A549 (cell line): ENCODE data around the gene CHADL. TPM values are rescaled to one million over a fixed set of nuclear protein-coding genes. Genes with fewer than 3 reads are reported as not detected.

ENCODE experiments used
- ATAC-seq, 2 experiments: fragments of 200-7000 bp in 1 of 2; fragments of >200 bp in 1 of 2; cut with Nextera tagmentation in 1 of 2; cut with Tn5 transposase in 1 of 2; 3 replicates each; pipeline versions ENCODE4 v1.8.0 to v1.9.1; 2018 to 2020; ENCODE audit warnings: mild to moderate bottlenecking in 1 of 2, moderate library complexity in 1 of 2
- CTCF ChIA-PET: fragments of 300-600 bp; sonication (Branson Sonifier 250); formaldehyde crosslinking; extraction: SDS; loops from one replicate; lab custom pipeline; 2021; ENCODE audit warnings: antibody characterized with exemption, inconsistent platforms; lab: Yijun Ruan, JAX
- POLR2A ChIA-PET: fragments of 350-600 bp; formaldehyde crosslinking; extraction: SDS; loops from one replicate; lab custom pipeline; 2021; ENCODE audit warnings: antibody characterized with exemption, inconsistent platforms; lab: Yijun Ruan, JAX
- DNase-seq, 2 experiments: peaks; one replicate each; pipeline versions ENCODE4 v3.0.0 to v3.0.0-alpha.2; 2011 to 2016; ENCODE audit warnings: low read depth in 1 of 2, low spot score in 1 of 2
- FAIRE-seq: peaks from 2 replicates; lab custom pipeline; 2011; peaks lifted over from hg19 to GRCh38; lab: Jason Lieb, UNC
- H3K27ac ChIP-seq, 2 experiments: fragments of >200 bp; sonication (Bioruptor Twin); formaldehyde crosslinking; 3 replicates each; pipeline ENCODE4 v1.5.1; 2016 to 2017
- H3K4me1 ChIP-seq: fragments of >200 bp; sonication (Bioruptor Twin); formaldehyde crosslinking; 3 replicates; pipeline ENCODE4 v1.6.1; 2016
- H3K4me2 ChIP-seq: fragments of >200 bp; sonication (Bioruptor Twin); formaldehyde crosslinking; 3 replicates; pipeline ENCODE4 v1.6.1; 2016
- H3K4me3 ChIP-seq: fragments of >200 bp; sonication (Bioruptor Twin); formaldehyde crosslinking; 3 replicates; pipeline ENCODE4 v1.5.1; 2016
- H3K9me3 ChIP-seq: fragments of >200 bp; sonication (Bioruptor Twin); formaldehyde crosslinking; 3 replicates; pipeline ENCODE4 v1.6.1; 2016
- CEBPB ChIP-seq, 2 experiments: fragments of >200 bp in 1 of 2; sonication (Bioruptor Twin) in 1 of 2; formaldehyde crosslinking in 1 of 2; IDR thresholded peaks; 2 replicates each; pipeline ENCODE4 v1.6.1; 2012 to 2016
- CHD2 ChIP-seq: fragments of 150-350 bp; IDR thresholded peaks from 2 replicates; pipeline ENCODE4 v1.6.1; 2014; ENCODE audit warnings: low read length; ENCODE audit not compliant: partially characterized antibody
- CHD4 ChIP-seq: fragments of 200-600 bp; sonication (generic); IDR thresholded peaks from 2 replicates; pipeline ENCODE4 v1.6.1; 2016; ENCODE audit warnings: antibody characterized with exemption, mild to moderate bottlenecking, borderline replicate concordance
- CTCF ChIP-seq: fragments of >200 bp; sonication (Bioruptor Twin); formaldehyde crosslinking; IDR thresholded peaks from 3 replicates; pipeline ENCODE4 v1.5.1; 2016
- EHF ChIP-seq: fragments of 250-450 bp; sonication (Bioruptor Pico); IDR thresholded peaks from 2 replicates; pipeline ENCODE4 v1.5.0; 2020; ENCODE audit warnings: mild to moderate bottlenecking
- ESRRA ChIP-seq: fragments of 150-350 bp; IDR thresholded peaks from 2 replicates; pipeline ENCODE4 v1.6.1; 2014; ENCODE audit warnings: mild to moderate bottlenecking, low read length, borderline replicate concordance
- FOSB ChIP-seq: fragments of 250-450 bp; sonication (Bioruptor Pico); IDR thresholded peaks from 2 replicates; pipeline ENCODE4 v1.5.0; 2020; ENCODE audit warnings: mild to moderate bottlenecking, moderate library complexity
- GATA3 ChIP-seq: IDR thresholded peaks from 2 replicates; pipeline ENCODE4 v1.6.1; 2012; ENCODE audit warnings: borderline replicate concordance
- HEYL ChIP-seq: fragments of 250-450 bp; sonication (Bioruptor Pico); IDR thresholded peaks from 2 replicates; pipeline ENCODE4 v1.8.0; 2021; ENCODE audit warnings: mild to moderate bottlenecking, moderate library complexity
- KDM5A ChIP-seq: fragments of 200-600 bp; sonication (generic); IDR thresholded peaks from 2 replicates; pipeline ENCODE4 v1.6.1; 2016; ENCODE audit warnings: antibody characterized with exemption, mild to moderate bottlenecking
- MAFK ChIP-seq: fragments of 450-650 bp; IDR thresholded peaks from 2 replicates; pipeline ENCODE4 v1.6.1; 2014; ENCODE audit not compliant: partially characterized antibody
- NPAS2 ChIP-seq: fragments of 250-450 bp; sonication (Bioruptor Pico); IDR thresholded peaks from 2 replicates; pipeline ENCODE4 v1.8.0; 2022; ENCODE audit warnings: mild to moderate bottlenecking, moderate library complexity, borderline replicate concordance
- NR3C1 ChIP-seq: fragments of >200 bp; sonication (Bioruptor Twin); formaldehyde crosslinking; IDR thresholded peaks from 3 replicates; pipeline ENCODE4 v1.6.1; 2017
- PBX3 ChIP-seq: IDR thresholded peaks from 2 replicates; pipeline ENCODE4 v1.6.1; 2012
- POLR2A ChIP-seq: IDR thresholded peaks from 2 replicates; pipeline ENCODE4 v1.6.1; 2012; ENCODE audit warnings: mild to moderate bottlenecking, low read length
- POLR2AphosphoS2 ChIP-seq: conservative IDR thresholded peaks from 2 replicates; pipeline ENCODE4 v1.6.1; 2012; ENCODE audit warnings: low read length, improper control_type of control experiment, inconsistent platforms
- SMC3 ChIP-seq: fragments of >200 bp; sonication (Bioruptor Twin); formaldehyde crosslinking; IDR thresholded peaks from 3 replicates; pipeline ENCODE4 v1.6.1; 2018; ENCODE audit warnings: inconsistent platforms
- TP53 ChIP-seq: fragments of 250-450 bp; sonication (Bioruptor Pico); IDR thresholded peaks from 2 replicates; pipeline ENCODE4 v1.5.0; 2021; ENCODE audit warnings: mild to moderate bottlenecking, moderate library complexity
- ZFP36 ChIP-seq: fragments of 450-650 bp; IDR thresholded peaks from 2 replicates; pipeline ENCODE4 v1.6.1; 2014; ENCODE audit warnings: borderline replicate concordance; ENCODE audit not compliant: partially characterized antibody
- WGBS: methylation state at CpG from one replicate; pipeline ENCODE4 v1.1.6; 2017; ENCODE audit errors: missing lambda C conversion rate; 5-methylcytosine and 5-hydroxymethylcytosine counted together
- polyA plus RNA-seq, 4 experiments: library from polyadenylated mRNA; depleted of rRNA in 3 of 4; stranded (reverse); fragments of >200 nt; fragmentation: RNase III in 1 of 4; extraction: RNeasy Plus Mini Kit Qiagen cat#74134 plus additional on column Dnase treatment in 1 of 4; gene quantifications; 2 replicates in 3 of 4; 3 replicates in 1 of 4; pipeline ENCODE4 v1.2.3, GENCODE V29; 2011 to 2017
- TF ChIP-seq, protein P1 (sequence below): fragments of >200 bp; sonication (Bioruptor Twin); formaldehyde crosslinking; IDR thresholded peaks from 3 replicates; pipeline ENCODE4 v1.6.1; 2016
- TF ChIP-seq, protein P2 (sequence below): IDR thresholded peaks from 2 replicates; pipeline ENCODE4 v1.6.1; 2012
- TF ChIP-seq, protein P3 (sequence below): fragments of 450-650 bp; IDR thresholded peaks from 2 replicates; pipeline ENCODE4 v1.6.1; 2014; ENCODE audit warnings: antibody characterized with exemption
- TF ChIP-seq, protein P4 (sequence below): fragments of >200 bp; sonication (Bioruptor Twin); formaldehyde crosslinking; IDR thresholded peaks from 2 replicates; pipeline ENCODE4 v1.6.1; 2016

CHADL gene
- polyA plus RNA-seq, 2 of the 4 experiments (the other 2 are of a cell fraction) = not detected

GRCh38 chr22:41223535-41223934 lies 17.2 kb downstream of the CHADL start:
- DNase-seq (no peak), FAIRE-seq (no peak)
- Histone ChIP-seq H3K9me3 (no peaks in the 10 kb centered on the region), H3K4me3 (no peak overlapping the region), H3K27ac (no peak overlapping the region)
- CTCF ChIA-PET = interaction anchor here (1.7 kb wide), 1 partner anchor 14 kb away, joined by 4 read pairs; no protein-coding TSS in a partner anchor
- TF ChIP-seq FOSB (no peak), ESRRA (no peak), ZFP36 (no peak), MAFK (no peak), HEYL (CRISPR knock-in tag) (no peak), SMC3 (no peak), POLR2AphosphoS2 (no peak), TP53 (CRISPR knock-in tag) (no peak), NR3C1 (no peak), POLR2A (no peak), CHD2 (no peak), CTCF (no peak), NPAS2 (no peak), KDM5A (no peak), EHF (CRISPR knock-in tag) (no peak), PBX3 (no peak)
- TF ChIP-seq, protein P1, sequence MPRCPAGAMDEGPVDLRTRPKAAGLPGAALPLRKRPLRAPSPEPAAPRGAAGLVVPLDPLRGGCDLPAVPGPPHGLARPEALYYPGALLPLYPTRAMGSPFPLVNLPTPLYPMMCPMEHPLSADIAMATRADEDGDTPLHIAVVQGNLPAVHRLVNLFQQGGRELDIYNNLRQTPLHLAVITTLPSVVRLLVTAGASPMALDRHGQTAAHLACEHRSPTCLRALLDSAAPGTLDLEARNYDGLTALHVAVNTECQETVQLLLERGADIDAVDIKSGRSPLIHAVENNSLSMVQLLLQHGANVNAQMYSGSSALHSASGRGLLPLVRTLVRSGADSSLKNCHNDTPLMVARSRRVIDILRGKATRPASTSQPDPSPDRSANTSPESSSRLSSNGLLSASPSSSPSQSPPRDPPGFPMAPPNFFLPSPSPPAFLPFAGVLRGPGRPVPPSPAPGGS = no peak
- TF ChIP-seq, protein P2, sequence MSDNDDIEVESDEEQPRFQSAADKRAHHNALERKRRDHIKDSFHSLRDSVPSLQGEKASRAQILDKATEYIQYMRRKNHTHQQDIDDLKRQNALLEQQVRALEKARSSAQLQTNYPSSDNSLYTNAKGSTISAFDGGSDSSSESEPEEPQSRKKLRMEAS = no peak
- TF ChIP-seq, protein P3, sequence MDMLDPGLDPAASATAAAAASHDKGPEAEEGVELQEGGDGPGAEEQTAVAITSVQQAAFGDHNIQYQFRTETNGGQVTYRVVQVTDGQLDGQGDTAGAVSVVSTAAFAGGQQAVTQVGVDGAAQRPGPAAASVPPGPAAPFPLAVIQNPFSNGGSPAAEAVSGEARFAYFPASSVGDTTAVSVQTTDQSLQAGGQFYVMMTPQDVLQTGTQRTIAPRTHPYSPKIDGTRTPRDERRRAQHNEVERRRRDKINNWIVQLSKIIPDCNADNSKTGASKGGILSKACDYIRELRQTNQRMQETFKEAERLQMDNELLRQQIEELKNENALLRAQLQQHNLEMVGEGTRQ = no peak
- TF ChIP-seq, protein P4, sequence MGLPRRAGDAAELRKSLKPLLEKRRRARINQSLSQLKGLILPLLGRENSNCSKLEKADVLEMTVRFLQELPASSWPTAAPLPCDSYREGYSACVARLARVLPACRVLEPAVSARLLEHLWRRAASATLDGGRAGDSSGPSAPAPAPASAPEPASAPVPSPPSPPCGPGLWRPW = no peak
- TF ChIP-seq, all 56 proteins: peak for 0
- POLR2A ChIA-PET = no interaction called here
- Histone ChIP-seq H3K4me1 (no peaks in the 10 kb centered on the region), H3K4me2 (no peak overlapping the region)
- no peak for ATAC-seq
- WGBS = 73% methylated on average over 4 of the region's 7 CpGs

DNA sequence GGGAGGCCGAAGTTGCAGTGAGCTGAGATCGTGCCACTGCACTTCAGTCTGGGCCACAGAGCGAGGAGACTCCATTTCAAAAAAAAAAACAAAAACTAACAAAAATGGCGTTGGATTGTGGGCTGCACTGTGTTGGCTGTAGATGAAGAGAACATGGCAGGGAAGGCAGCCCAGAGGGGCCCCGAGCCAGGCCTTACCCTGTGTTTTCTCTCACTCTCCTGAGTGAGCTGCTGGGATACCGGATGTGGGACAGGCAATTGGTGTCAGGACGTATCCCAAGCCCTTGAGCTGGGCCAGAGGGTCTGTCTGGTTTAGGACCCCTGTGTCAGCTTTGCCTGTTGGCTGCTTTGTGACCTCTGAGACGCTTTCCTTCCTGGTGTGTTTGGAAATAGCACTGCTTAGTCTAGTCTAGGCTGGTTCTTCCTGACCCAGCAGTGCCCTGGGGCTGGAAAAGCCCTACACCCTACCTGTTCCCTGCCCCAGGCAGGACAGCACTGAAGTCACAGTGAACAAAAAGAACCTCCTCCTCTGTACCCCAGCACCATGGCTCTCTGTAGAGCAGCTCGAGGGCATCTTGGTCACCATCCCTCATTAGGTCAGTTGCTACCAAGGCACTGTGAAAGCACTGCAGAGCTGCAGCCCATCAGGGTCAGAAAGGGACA lies 17.8 kb downstream of the CHADL start:
- no peak overlapping the region for H3K4me2 ChIP-seq
- POLR2A ChIA-PET = no interaction called here
- no peak for DNase-seq
- H3K9me3 ChIP-seq = no peaks in the 10 kb centered on the region
- H3K4me3 ChIP-seq = no peak overlapping the region
- TF ChIP-seq MAFK = no peak
- TF ChIP-seq CHD4 = no peak
- no peak for TF ChIP-seq GATA3
- no peak for TF ChIP-seq CEBPB (IDR thresholded peaks at IDR 0.05)
- TF ChIP-seq, all 56 proteins: peak for 0
- Histone ChIP-seq H3K27ac (no peak overlapping the region), H3K4me1 (no peaks in the 10 kb centered on the region)
- WGBS = 88% methylated on average over 9 of the region's 9 CpGs
- FAIRE-seq = no peak
- CTCF ChIA-PET = interaction anchor here (0.7 to 1.7 kb wide), 2 partner anchors 14 to 25 kb away, joined by 3 to 4 read pairs; no protein-coding TSS in a partner anchor
- peak in 1 of 2 experiments; percentile 16; a peak in 1 of 6 replicates for ATAC-seq
